HepG2 (cell line): ENCODE measurements around the gene TMEM131. TPM values are rescaled to one million over a fixed set of nuclear protein-coding genes. Genes with fewer than 3 reads are reported as not detected.

Experiments
- ATAC-seq: fragments of 200-7000 bp; cut with Tn5 transposase; 3 replicates; pipeline ENCODE4 v1.9.1; 2020; ENCODE audit warnings: mild to moderate bottlenecking, moderate library complexity
- BruUV-seq: library from RNA; stranded (reverse); fragments of 400-500 nt; replicated peaks from 2 replicates; lab custom pipeline; 2021; lab: Mats Ljungman, UMichigan
- CTCF ChIA-PET: fragments of 300-600 bp; formaldehyde crosslinking; extraction: SDS; loops from one replicate; lab custom pipeline; 2021; ENCODE audit warnings: low total read pairs, inconsistent platforms, low intra/inter-chr PET ratio; lab: Yijun Ruan, JAX
- POLR2A ChIA-PET: fragments of 350-600 bp; sonication (Branson Sonifier 250); formaldehyde crosslinking; loops from one replicate; lab custom pipeline; 2020; ENCODE audit warnings: antibody characterized with exemption, inconsistent platforms; lab: Yijun Ruan, JAX
- DNase-seq: peaks from one replicate; pipeline ENCODE4 v3.0.0-alpha.2; 2015; ENCODE audit warnings: low spot score
- FAIRE-seq: peaks from 3 replicates; lab custom pipeline; 2011; peaks lifted over from hg19 to GRCh38; lab: Jason Lieb, UNC
- H2AFZ ChIP-seq: one replicate; pipeline ENCODE4 v1.6.1; 2011; ENCODE audit warnings: low read length, inconsistent platforms
- H3K27ac ChIP-seq: fragments of 300-600 bp; 3 replicates; pipeline ENCODE4 v1.8.0; 2011; ENCODE audit warnings: mixed run types, mild to moderate bottlenecking, mixed read lengths, low read length, inconsistent platforms; ENCODE audit not compliant: insufficient read depth; ENCODE audit errors: extremely low read length
- H3K27me3 ChIP-seq, 2 experiments: fragments of 200-600 bp in 1 of 2; 2 replicates in 1 of 2; 3 replicates in 1 of 2; pipeline versions ENCODE4 v1.6.0 to v1.8.0; 2011; ENCODE audit warnings: low read length in 2 of 2, mild to moderate bottlenecking in 2 of 2, moderate library complexity in 2 of 2, inconsistent platforms in 1 of 2; ENCODE audit not compliant: insufficient read depth in 2 of 2, control insufficient read depth in 1 of 2
- H3K36me3 ChIP-seq, 2 experiments: fragments of 200-600 bp in 1 of 2; replicated peaks in 1 of 2; 2 replicates in 1 of 2; 3 replicates in 1 of 2; pipeline versions ENCODE4 v1.5.1 to v1.8.0; 2011; ENCODE audit warnings: low read length in 2 of 2, inconsistent platforms in 1 of 2; ENCODE audit not compliant: insufficient read depth in 2 of 2, control insufficient read depth in 1 of 2
- H3K4me1 ChIP-seq: 2 replicates; pipeline ENCODE4 v1.5.1; 2012; ENCODE audit warnings: low read length, inconsistent platforms; ENCODE audit not compliant: insufficient read depth
- H3K4me2 ChIP-seq: 2 replicates; pipeline ENCODE4 v1.6.0; 2011; ENCODE audit warnings: low read depth, low read length, inconsistent platforms
- H3K4me3 ChIP-seq, 3 experiments: fragments of 200-600 bp in 1 of 3; sonication (generic), shearing (Covaris generic) in 1 of 3; replicated peaks in 1 of 3; 2 replicates each; pipeline ENCODE4 v1.5.1; 2011 to 2016; ENCODE audit warnings: low read length in 3 of 3, inconsistent platforms in 2 of 3, low read depth in 2 of 3, mild to moderate bottlenecking in 2 of 3, control low read depth in 1 of 3, mixed read lengths in 1 of 3; ENCODE audit not compliant: insufficient read depth in 1 of 3
- H3K79me2 ChIP-seq: one replicate; pipeline ENCODE4 v1.6.1; 2011; ENCODE audit warnings: low read length, inconsistent platforms; ENCODE audit not compliant: insufficient read depth
- H3K9ac ChIP-seq: 2 replicates; pipeline ENCODE4 v1.6.0; 2011; ENCODE audit warnings: mild to moderate bottlenecking, low read depth, low read length, inconsistent platforms; ENCODE audit not compliant: insufficient read depth
- H3K9me3 ChIP-seq: 2 replicates; pipeline ENCODE4 v1.5.1; 2012; ENCODE audit warnings: mild to moderate bottlenecking, low read length
- H4K20me1 ChIP-seq: 2 replicates; pipeline ENCODE4 v1.6.0; 2011; ENCODE audit warnings: inconsistent platforms, mild to moderate bottlenecking, low read length, moderate library complexity; ENCODE audit not compliant: insufficient read depth
- DNMT1 ChIP-seq: sonication (generic); formaldehyde crosslinking; IDR thresholded peaks from 2 replicates; pipeline ENCODE4 v1.5.1; 2020; ENCODE audit warnings: mild to moderate bottlenecking, missing genetic modification reagents
- GATAD2A ChIP-seq: IDR thresholded peaks from 2 replicates; pipeline ENCODE4 v1.6.1; 2016
- HNRNPH1 ChIP-seq: fragments of 200-400 bp; formaldehyde crosslinking; optimal IDR thresholded peaks from 2 replicates; pipeline ENCODE3; 2017; ENCODE audit warnings: mild to moderate bottlenecking, low read depth, low read length
- MED8 ChIP-seq: sonication (generic); formaldehyde crosslinking; IDR thresholded peaks from 2 replicates; pipeline ENCODE4 v1.8.1; 2023; ENCODE audit warnings: mild to moderate bottlenecking, missing genetic modification reagents; ENCODE audit not compliant: insufficient replicate concordance
- SIN3B ChIP-seq: fragments of 150-350 bp; IDR thresholded peaks from 2 replicates; pipeline ENCODE4 v1.6.1; 2014; ENCODE audit warnings: low read length
- STAG1 ChIP-seq: sonication (generic); formaldehyde crosslinking; IDR thresholded peaks from 2 replicates; pipeline ENCODE4 v1.4.0; 2020; ENCODE audit warnings: missing genetic modification reagents
- ZMYM3 ChIP-seq: sonication (generic); formaldehyde crosslinking; IDR thresholded peaks from 2 replicates; pipeline ENCODE4 v1.5.1; 2020; ENCODE audit warnings: mild to moderate bottlenecking, missing genetic modification reagents
- ZNF136 ChIP-seq: sonication (generic); formaldehyde crosslinking; IDR thresholded peaks from 2 replicates; pipeline ENCODE4 v1.8.1; 2022; ENCODE audit warnings: low read depth, mild to moderate bottlenecking, moderate library complexity, missing genetic modification reagents
- ZNF446 ChIP-seq: sonication (generic); formaldehyde crosslinking; IDR thresholded peaks from 2 replicates; pipeline ENCODE4 v1.5.0; 2020; ENCODE audit warnings: mild to moderate bottlenecking, missing genetic modification reagents
- ZNF567 ChIP-seq: sonication (generic); formaldehyde crosslinking; IDR thresholded peaks from 2 replicates; pipeline ENCODE4 v1.8.1; 2023; ENCODE audit warnings: mild to moderate bottlenecking, missing genetic modification reagents, borderline replicate concordance
- WGBS: methylation state at CpG from one replicate; pipeline ENCODE4 v1.1.6; 2017; ENCODE audit warnings: low lambda C conversion rate; 5-methylcytosine and 5-hydroxymethylcytosine counted together
- in situ Hi-C: cut with HindIII; loops from 2 replicates; pipeline ENCODE4 v1.10.0; 2017; ENCODE audit warnings: low pct_unique_long_range_greater_than_20kb; ENCODE audit not compliant: extremely low pct_ligation_motif_present
- intact Hi-C: fragments of 100-400 bp; cut with micrococcal nuclease; formaldehyde crosslinking; loops from one replicate; pipeline ENCODE4 v1.10.0; 2022; ENCODE audit not compliant: unreplicated experiment
- polyA plus RNA-seq, 8 experiments: library from polyadenylated mRNA; depleted of rRNA in 3 of 8; stranded (reverse) in 7 of 8; unstranded in 1 of 8; fragments of >200 nt; fragmentation: Illumina TruSeq in 4 of 8; extraction: Trizol in 4 of 8; gene quantifications; 2 replicates each; pipeline versions ENCODE4 v1.2.1 to v1.2.3, GENCODE V29; 2011 to 2016; ENCODE audit warnings: low read depth in 4 of 8, missing spikeins in 1 of 8, mixed read lengths in 1 of 8; ENCODE audit not compliant: insufficient read depth in 1 of 8
- total RNA-seq, 5 experiments: library from RNA; depleted of rRNA; stranded (reverse); fragments of >200 nt; fragmentation: Illumina TruSeq; extraction: Trizol; gene quantifications; 2 replicates each; pipeline ENCODE4 v1.2.3, GENCODE V29; 2016; ENCODE audit warnings: low read depth in 1 of 5
- TF ChIP-seq, protein P1 (sequence below): sonication (generic); formaldehyde crosslinking; IDR thresholded peaks from 2 replicates; pipeline ENCODE4 v1.4.0; 2020; ENCODE audit warnings: mild to moderate bottlenecking, missing genetic modification reagents
- TF ChIP-seq, protein P2 (sequence below): sonication (generic); formaldehyde crosslinking; conservative IDR thresholded peaks from 2 replicates; pipeline ENCODE4 v1.8.1; 2023; ENCODE audit warnings: missing genetic modification reagents
- TF ChIP-seq, protein P3 (sequence below): sonication (generic); formaldehyde crosslinking; IDR thresholded peaks from 2 replicates; pipeline ENCODE4 v1.4.0; 2020; ENCODE audit warnings: missing genetic modification reagents

The TMEM131 gene
- total and polyA plus RNA-seq, 2 of the 13 experiments (the other 11 are each of a cell fraction or from before 2014, with no cell fraction given): 17.9 to 19.5 TPM

DNA sequence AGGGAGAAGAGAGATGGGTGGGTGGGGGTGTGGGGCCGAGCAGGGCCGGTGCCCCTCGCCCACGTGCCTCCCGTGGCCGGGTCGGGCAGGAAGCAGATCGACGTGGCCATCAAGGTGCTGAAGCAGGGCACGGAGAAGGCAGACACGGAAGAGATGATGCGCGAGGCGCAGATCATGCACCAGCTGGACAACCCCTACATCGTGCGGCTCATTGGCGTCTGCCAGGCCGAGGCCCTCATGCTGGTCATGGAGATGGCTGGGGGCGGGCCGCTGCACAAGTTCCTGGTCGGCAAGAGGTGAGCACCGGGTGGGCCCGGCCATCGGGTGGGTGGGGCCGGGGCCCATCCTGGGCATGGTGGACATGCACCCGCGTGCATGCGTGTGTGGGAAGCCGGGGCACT is 260.6 kb downstream of the TMEM131 start:
- H3K79me2 ChIP-seq: no peaks in the 10 kb centered on the region
- no peak overlapping the region for H3K4me2 ChIP-seq
- H4K20me1 ChIP-seq: no peaks in the 10 kb centered on the region
- no peak overlapping the region for H3K9ac ChIP-seq
- no peak for ATAC-seq
- intact Hi-C loops (no loop called here), in situ Hi-C loops (no loop called here)
- H2AFZ ChIP-seq: no peak overlapping the region
- ChIA-PET CTCF (no interaction called here), POLR2A (no interaction called here)
- WGBS: 70% methylated on average over 29 of the region's 29 CpGs
- no peaks in the 10 kb centered on the region for H3K4me1 ChIP-seq
- H3K27ac ChIP-seq: no peak overlapping the region
- H3K4me3 ChIP-seq: no peak overlapping the region
- BruUV-seq: no TSS peak
- no peak for FAIRE-seq
- peaks cover 2 to 33% of the 10 kb centered on the region in 2 experiments; a peak in 4 of 5 replicates for H3K27me3 ChIP-seq
- DNase-seq: no peak
- TF ChIP-seq, protein P1, sequence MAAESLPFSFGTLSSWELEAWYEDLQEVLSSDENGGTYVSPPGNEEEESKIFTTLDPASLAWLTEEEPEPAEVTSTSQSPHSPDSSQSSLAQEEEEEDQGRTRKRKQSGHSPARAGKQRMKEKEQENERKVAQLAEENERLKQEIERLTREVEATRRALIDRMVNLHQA (CRISPR knock-in tag): no peak
- TF ChIP-seq ZNF567 (no peak), GATAD2A (CRISPR knock-in tag) (no peak), DNMT1 (no peak), SIN3B (no peak), ZNF446 (no peak), ZNF136 (CRISPR knock-in tag) (no peak), ZMYM3 (CRISPR knock-in tag) (no peak), MED8 (CRISPR knock-in tag) (no peak), HNRNPH1 (no peak), STAG1 (CRISPR knock-in tag) (no peak)
- TF ChIP-seq, protein P2, sequence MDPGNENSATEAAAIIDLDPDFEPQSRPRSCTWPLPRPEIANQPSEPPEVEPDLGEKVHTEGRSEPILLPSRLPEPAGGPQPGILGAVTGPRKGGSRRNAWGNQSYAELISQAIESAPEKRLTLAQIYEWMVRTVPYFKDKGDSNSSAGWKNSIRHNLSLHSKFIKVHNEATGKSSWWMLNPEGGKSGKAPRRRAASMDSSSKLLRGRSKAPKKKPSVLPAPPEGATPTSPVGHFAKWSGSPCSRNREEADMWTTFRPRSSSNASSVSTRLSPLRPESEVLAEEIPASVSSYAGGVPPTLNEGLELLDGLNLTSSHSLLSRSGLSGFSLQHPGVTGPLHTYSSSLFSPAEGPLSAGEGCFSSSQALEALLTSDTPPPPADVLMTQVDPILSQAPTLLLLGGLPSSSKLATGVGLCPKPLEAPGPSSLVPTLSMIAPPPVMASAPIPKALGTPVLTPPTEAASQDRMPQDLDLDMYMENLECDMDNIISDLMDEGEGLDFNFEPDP: no peak
- TF ChIP-seq, protein P3, sequence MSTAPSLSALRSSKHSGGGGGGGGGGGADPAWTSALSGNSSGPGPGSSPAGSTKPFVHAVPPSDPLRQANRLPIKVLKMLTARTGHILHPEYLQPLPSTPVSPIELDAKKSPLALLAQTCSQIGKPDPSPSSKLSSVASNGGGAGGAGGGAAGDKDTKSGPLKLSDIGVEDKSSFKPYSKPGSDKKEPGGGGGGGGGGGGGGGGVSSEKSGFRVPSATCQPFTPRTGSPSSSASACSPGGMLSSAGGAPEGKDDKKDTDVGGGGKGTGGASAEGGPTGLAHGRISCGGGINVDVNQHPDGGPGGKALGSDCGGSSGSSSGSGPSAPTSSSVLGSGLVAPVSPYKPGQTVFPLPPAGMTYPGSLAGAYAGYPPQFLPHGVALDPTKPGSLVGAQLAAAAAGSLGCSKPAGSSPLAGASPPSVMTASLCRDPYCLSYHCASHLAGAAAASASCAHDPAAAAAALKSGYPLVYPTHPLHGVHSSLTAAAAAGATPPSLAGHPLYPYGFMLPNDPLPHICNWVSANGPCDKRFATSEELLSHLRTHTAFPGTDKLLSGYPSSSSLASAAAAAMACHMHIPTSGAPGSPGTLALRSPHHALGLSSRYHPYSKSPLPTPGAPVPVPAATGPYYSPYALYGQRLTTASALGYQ: no peak
- peaks cover 4% of the 10 kb centered on the region; the same call in 1 of the 2 replicates for H3K9me3 ChIP-seq
- no peaks in the 10 kb centered on the region for H3K36me3 ChIP-seq
